ENCODE measurements around the gene RAB11B. TPM values are rescaled to one million over a fixed set of nuclear protein-coding genes. Genes with fewer than 3 reads are reported as not detected.
"Not testable (repeated sequence)": the region's sequence is repeated elsewhere in the genome, so short reads cannot be mapped to it uniquely, and the experiment has no call there.

Gene RAB11B
- total RNA-seq, 1 donor from 2014 or later: 84.1 TPM

- no peak for DNase-seq (ENCODE audit: low read depth in 2 of 2)
Observed at GRCh38 chr19:8370176-8371010, 19.8 kb upstream of the RAB11B start.

GRCh38 chr19:8371011-8371804, 19.0 kb upstream of the RAB11B start:
- no peak for DNase-seq (ENCODE audit: low read depth in 2 of 2)

GRCh38 chr19:8373867-8374813, 16.0 kb upstream of the RAB11B start:
- DNase-seq (ENCODE audit: low read depth in 2 of 2): no peak

GRCh38 chr19:8375766-8376165, 14.4 kb upstream of the RAB11B start:
- DNase-seq (ENCODE audit: low read depth in 2 of 2): not testable (repeated sequence)

GRCh38 chr19:8376373-8376974, 13.7 kb upstream of the RAB11B start:
- not testable (repeated sequence) for DNase-seq (ENCODE audit: low read depth in 2 of 2)

- no peak for DNase-seq (ENCODE audit: low read depth in 2 of 2)
Observed at GRCh38 chr19:8377598-8377997, 12.6 kb upstream of the RAB11B start.

GRCh38 chr19:8379156-8379891, 10.8 kb upstream of the RAB11B start:
- DNase-seq (ENCODE audit: low read depth in 2 of 2): not testable (repeated sequence)

GRCh38 chr19:8384569-8384968, 5.6 kb upstream of the RAB11B start:
- not testable (repeated sequence) for DNase-seq (ENCODE audit: low read depth in 2 of 2)

- not testable (repeated sequence) for DNase-seq (ENCODE audit: low read depth in 2 of 2)
Observed at GRCh38 chr19:8385103-8385502, 5.1 kb upstream of the RAB11B start.

- DNase-seq (ENCODE audit: low read depth in 2 of 2): not testable (repeated sequence)
Observed at GRCh38 chr19:8385566-8385965, 4.6 kb upstream of the RAB11B start.

GRCh38 chr19:8386419-8386818, 3.7 kb upstream of the RAB11B start:
- not testable (repeated sequence) for DNase-seq (ENCODE audit: low read depth in 2 of 2)

GRCh38 chr19:8386990-8387389, 3.2 kb upstream of the RAB11B start:
- DNase-seq (ENCODE audit: low read depth in 2 of 2): no peak

- DNase-seq (ENCODE audit: low read depth in 2 of 2): peak in 1 of 2 donors; percentile 69
Observed at GRCh38 chr19:8387688-8388611, 2.2 kb upstream of the RAB11B start.

GRCh38 chr19:8388612-8388958, 1.6 kb upstream of the RAB11B start:
- DNase-seq (ENCODE audit: low read depth in 2 of 2): no peak

GRCh38 chr19:8390617-8390981, 439 bp downstream of the RAB11B start:
- DNase-seq (ENCODE audit: low read depth in 2 of 2): peak; percentile 96 to 97

- no peak for DNase-seq (ENCODE audit: low read depth in 2 of 2)
Observed at GRCh38 chr19:8391198-8392016, 1.2 kb downstream of the RAB11B start.

- DNase-seq (ENCODE audit: low read depth in 2 of 2): peak; percentile 53 to 54
Observed at GRCh38 chr19:8392017-8392591, 1.9 kb downstream of the RAB11B start.

All from lung microvascular endothelial cell (primary cell).